ENCODE data around the gene CNIH3. TPM values are rescaled to one million over a fixed set of nuclear protein-coding genes. Genes with fewer than 3 reads are reported as not detected.
"Not testable (repeated sequence)": the region's sequence is repeated elsewhere in the genome, so short reads cannot be mapped to it uniquely, and the experiment has no call there.

CNIH3 gene
- total RNA-seq, 1 donor from 2014 or later: 1.4 TPM

GRCh38 chr1:224684979-224685425 lies 68.9 kb downstream of the CNIH3 start:
- DNase-seq (ENCODE audit: low spot score): no peak
- Mint-ChIP-seq H3K4me3 (no peak overlapping the region), H3K4me1 (ENCODE audit: low read depth) (peaks cover 6% of the 10 kb centered on the region), H3K27me3 (ENCODE audit: insufficient read depth) (peaks cover 6% of the 10 kb centered on the region), H3K27ac (no peak overlapping the region), H3K9me3 (no peaks in the 10 kb centered on the region), H3K36me3 (ENCODE audit: low read depth) (no peaks in the 10 kb centered on the region)
- intact Hi-C loops (cut with micrococcal nuclease): no loop called here

- not testable (repeated sequence) for DNase-seq (ENCODE audit: low spot score); H3K27me3 Mint-ChIP-seq (ENCODE audit: insufficient read depth)
These were observed 70.0 kb downstream of the CNIH3 start for GRCh38 chr1:224686140-224686539.

DNA sequence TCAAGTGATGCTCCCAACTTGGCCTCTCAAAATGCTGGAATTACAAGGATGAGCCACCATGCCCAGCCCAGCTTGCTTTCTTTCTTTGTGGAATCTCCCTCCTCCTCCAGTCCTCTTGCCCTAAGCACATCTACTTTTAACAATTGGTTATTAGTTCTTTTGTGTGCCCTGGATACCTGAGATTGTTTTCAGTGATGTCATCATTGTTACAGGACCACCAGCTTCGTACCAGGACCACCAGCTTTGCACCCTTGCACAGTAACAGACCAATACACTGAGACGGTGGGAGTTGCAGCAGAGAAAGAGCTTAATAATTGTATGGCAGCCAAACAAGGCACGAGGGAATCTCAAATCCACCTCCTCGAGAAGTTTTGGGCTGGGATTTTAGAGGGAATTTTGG lies 71.3 kb downstream of the CNIH3 start:
- H3K36me3 Mint-ChIP-seq (ENCODE audit: low read depth): no peaks in the 10 kb centered on the region
- H3K4me3 Mint-ChIP-seq: no peak overlapping the region
- DNase-seq (ENCODE audit: low spot score): no peak
- H3K27ac Mint-ChIP-seq: no peak overlapping the region
- intact Hi-C loops (cut with micrococcal nuclease): no loop called here
- peaks cover 6% of the 10 kb centered on the region for H3K4me1 Mint-ChIP-seq (ENCODE audit: low read depth)
- H3K27me3 Mint-ChIP-seq (ENCODE audit: insufficient read depth): peaks cover 7% of the 10 kb centered on the region
- H3K9me3 Mint-ChIP-seq: no peaks in the 10 kb centered on the region

More at GRCh38 chr1:224686140-224686539, 70.0 kb downstream of the CNIH3 start:
- H3K9me3 Mint-ChIP-seq; H3K36me3 Mint-ChIP-seq (ENCODE audit: low read depth); H3K4me3 Mint-ChIP-seq; H3K4me1 Mint-ChIP-seq (ENCODE audit: low read depth); intact Hi-C loops (cut with micrococcal nuclease); H3K27ac Mint-ChIP-seq: not testable (repeated sequence)

DNA sequence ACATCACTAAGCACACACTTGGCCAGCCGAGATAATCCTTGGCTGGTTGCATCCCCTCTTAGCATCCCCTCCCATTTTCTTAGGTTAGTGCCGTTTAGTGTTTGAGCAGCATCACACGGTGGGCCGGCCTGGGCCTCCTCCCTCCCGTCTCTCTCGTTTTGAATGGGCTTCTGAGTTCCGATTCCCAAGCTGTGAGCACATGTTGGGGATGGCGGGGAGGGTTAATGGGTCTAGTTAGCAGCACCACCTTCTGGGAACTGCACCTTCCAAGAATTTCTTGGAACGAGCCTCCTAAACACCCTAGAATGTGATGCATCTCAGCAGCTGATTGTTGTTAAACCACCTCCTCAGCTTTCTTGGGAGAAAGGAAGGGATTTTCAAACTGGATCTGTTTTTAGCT lies 73.3 kb downstream of the CNIH3 start:
- no peak for DNase-seq (ENCODE audit: low spot score)
- Mint-ChIP-seq H3K4me3 (no peak overlapping the region), H3K36me3 (ENCODE audit: low read depth) (no peaks in the 10 kb centered on the region), H3K27ac (no peak overlapping the region), H3K27me3 (ENCODE audit: insufficient read depth) (peaks cover 7% of the 10 kb centered on the region), H3K4me1 (ENCODE audit: low read depth) (peaks cover 6% of the 10 kb centered on the region), H3K9me3 (no peaks in the 10 kb centered on the region)
- intact Hi-C loops (cut with micrococcal nuclease): no loop called here

- no peak for DNase-seq (ENCODE audit: low spot score)
- no peaks in the 10 kb centered on the region for H3K9me3 Mint-ChIP-seq
- no peaks in the 10 kb centered on the region for H3K36me3 Mint-ChIP-seq (ENCODE audit: low read depth)
- no peak overlapping the region for H3K27ac Mint-ChIP-seq
- peaks cover 7% of the 10 kb centered on the region for H3K27me3 Mint-ChIP-seq (ENCODE audit: insufficient read depth)
- intact Hi-C loops (cut with micrococcal nuclease): no loop called here
- no peak overlapping the region for H3K4me3 Mint-ChIP-seq
- no peaks in the 10 kb centered on the region for H3K4me1 Mint-ChIP-seq (ENCODE audit: low read depth)
These were observed 74.5 kb downstream of the CNIH3 start for GRCh38 chr1:224690576-224690975.

DNA sequence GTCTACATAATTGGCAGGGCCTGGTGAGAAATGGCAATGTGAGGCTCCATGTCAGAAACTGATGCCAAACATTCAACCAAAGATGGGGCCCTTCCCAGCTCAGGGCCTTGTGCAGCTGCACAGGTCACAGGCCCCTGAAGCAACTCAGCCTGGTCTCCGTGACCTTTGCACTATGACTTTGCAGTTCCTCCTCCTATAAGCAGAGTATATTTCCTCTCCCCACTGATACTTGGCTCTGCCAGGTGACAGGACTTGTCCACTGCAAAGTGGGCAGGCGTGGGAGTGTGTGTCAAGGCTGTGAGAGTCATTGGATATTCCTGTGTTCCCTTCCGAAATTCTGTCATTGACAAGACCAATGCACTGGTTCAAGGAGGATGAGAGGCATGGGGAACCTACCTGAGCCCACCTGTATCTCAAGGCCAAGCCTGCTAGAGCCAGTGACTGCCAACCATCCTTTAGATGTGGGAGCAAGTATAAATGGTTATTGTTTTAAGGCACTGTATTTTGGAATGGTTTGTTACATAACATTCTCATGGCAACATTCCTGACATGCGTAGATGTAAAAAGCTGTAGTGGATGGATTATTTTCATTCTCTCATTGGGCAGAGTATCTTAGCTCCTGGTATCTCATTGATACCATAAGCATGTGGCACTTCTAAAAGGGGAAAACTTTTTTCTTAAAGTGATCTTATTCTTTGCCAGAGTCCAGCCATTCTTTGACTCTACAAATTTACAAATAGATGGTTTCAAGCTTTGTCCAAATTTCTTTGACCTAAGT lies 75.2 kb downstream of the CNIH3 start:
- Mint-ChIP-seq H3K27ac (no peak overlapping the region), H3K4me1 (ENCODE audit: low read depth) (no peaks in the 10 kb centered on the region), H3K9me3 (no peaks in the 10 kb centered on the region), H3K27me3 (ENCODE audit: insufficient read depth) (peaks cover 7% of the 10 kb centered on the region), H3K36me3 (ENCODE audit: low read depth) (no peaks in the 10 kb centered on the region), H3K4me3 (no peak overlapping the region)
- no peak for DNase-seq (ENCODE audit: low spot score)
- intact Hi-C loops (cut with micrococcal nuclease): no loop called here

DNA sequence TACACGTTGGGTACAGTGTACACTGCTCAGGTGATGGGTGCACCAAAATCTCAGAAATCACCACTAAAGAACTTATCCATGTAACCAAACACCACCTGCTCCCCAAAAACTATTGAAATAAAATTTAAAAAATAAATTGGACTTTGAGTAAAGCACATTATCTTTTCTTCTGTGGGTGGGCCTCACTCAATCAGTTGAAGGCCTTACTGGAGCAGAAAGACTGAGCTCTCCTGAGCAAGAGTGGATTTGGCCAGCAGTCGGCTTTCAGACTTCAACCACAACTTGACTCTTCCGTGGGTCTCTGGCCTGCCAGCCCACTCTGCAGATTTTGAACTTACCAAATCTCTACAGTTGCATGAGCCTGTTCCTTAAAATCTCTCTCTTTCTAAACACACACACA lies 78.9 kb downstream of the CNIH3 start:
- no peak overlapping the region for H3K4me3 Mint-ChIP-seq
- no peaks in the 10 kb centered on the region for H3K36me3 Mint-ChIP-seq (ENCODE audit: low read depth)
- no peaks in the 10 kb centered on the region for H3K9me3 Mint-ChIP-seq
- H3K4me1 Mint-ChIP-seq (ENCODE audit: low read depth): no peaks in the 10 kb centered on the region
- H3K27ac Mint-ChIP-seq: no peak overlapping the region
- H3K27me3 Mint-ChIP-seq (ENCODE audit: insufficient read depth): peaks cover 2% of the 10 kb centered on the region
- DNase-seq (ENCODE audit: low spot score): no peak
- intact Hi-C loops (cut with micrococcal nuclease): no loop called here

DNA sequence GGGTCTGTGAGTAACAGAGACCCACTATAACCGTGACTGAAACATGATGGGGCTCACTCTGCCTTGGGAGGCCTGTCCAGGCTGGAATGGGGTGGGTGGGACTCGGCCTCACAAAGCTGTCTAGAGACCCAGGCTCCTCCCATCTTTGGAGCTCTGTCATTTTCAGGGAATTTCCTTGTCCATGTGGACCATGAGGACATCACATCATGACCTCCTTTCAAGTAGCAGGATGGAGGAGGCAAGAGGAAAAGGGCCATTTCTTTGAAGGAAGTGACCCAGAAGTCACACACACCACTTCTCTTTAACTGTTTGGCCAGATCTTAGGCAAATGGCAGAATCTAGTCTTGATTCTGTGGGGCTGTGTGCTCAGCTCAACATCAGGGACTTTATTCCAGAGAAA lies 79.9 kb downstream of the CNIH3 start:
- no peak for DNase-seq (ENCODE audit: low spot score)
- Mint-ChIP-seq H3K4me1 (ENCODE audit: low read depth) (no peaks in the 10 kb centered on the region), H3K9me3 (no peaks in the 10 kb centered on the region), H3K4me3 (no peak overlapping the region), H3K27me3 (ENCODE audit: insufficient read depth) (peaks cover 2% of the 10 kb centered on the region), H3K36me3 (ENCODE audit: low read depth) (no peaks in the 10 kb centered on the region), H3K27ac (no peak overlapping the region)
- intact Hi-C loops (cut with micrococcal nuclease): no loop called here

GRCh38 chr1:224696891-224697765 lies 81.0 kb downstream of the CNIH3 start:
- Mint-ChIP-seq H3K9me3 (no peaks in the 10 kb centered on the region), H3K27ac (no peak overlapping the region), H3K4me1 (ENCODE audit: low read depth) (no peaks in the 10 kb centered on the region), H3K27me3 (ENCODE audit: insufficient read depth) (no peaks in the 10 kb centered on the region), H3K36me3 (ENCODE audit: low read depth) (no peaks in the 10 kb centered on the region), H3K4me3 (no peak overlapping the region)
- intact Hi-C loops (cut with micrococcal nuclease): no loop called here
- DNase-seq (ENCODE audit: low spot score): no peak

DNA sequence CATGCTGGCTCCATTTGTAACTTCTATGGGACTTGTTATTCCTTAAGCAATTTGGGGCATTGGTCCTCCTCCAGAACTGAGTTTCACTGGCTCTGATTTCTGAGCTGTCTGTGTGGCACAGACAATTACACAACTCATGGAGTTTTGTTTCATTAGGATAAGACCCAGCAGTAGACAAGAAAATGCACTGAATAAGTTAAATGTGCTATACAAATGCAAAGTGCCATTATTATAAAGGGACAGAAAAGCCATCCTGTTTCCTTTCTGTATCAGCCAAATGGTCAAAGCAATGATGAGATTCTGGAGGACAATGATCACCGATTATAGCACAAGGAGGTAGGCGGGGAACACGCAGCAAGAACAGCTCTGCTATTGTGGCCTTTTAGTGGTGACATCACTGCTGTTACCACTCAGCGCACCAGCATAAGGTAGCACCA lies 81.9 kb downstream of the CNIH3 start:
- DNase-seq (ENCODE audit: low spot score): no peak
- intact Hi-C loops (cut with micrococcal nuclease): no loop called here
- H3K9me3 Mint-ChIP-seq: no peaks in the 10 kb centered on the region
- no peaks in the 10 kb centered on the region for H3K36me3 Mint-ChIP-seq (ENCODE audit: low read depth)
- no peaks in the 10 kb centered on the region for H3K27me3 Mint-ChIP-seq (ENCODE audit: insufficient read depth)
- no peak overlapping the region for H3K27ac Mint-ChIP-seq
- no peak overlapping the region for H3K4me3 Mint-ChIP-seq
- no peaks in the 10 kb centered on the region for H3K4me1 Mint-ChIP-seq (ENCODE audit: low read depth)

GRCh38 chr1:224700918-224701531 lies 84.9 kb downstream of the CNIH3 start:
- H3K9me3 Mint-ChIP-seq: no peaks in the 10 kb centered on the region
- intact Hi-C loops (cut with micrococcal nuclease): loop anchor here (1.0 kb wide), 1 partner anchor 150 kb away; no protein-coding TSS in a partner anchor

DNA sequence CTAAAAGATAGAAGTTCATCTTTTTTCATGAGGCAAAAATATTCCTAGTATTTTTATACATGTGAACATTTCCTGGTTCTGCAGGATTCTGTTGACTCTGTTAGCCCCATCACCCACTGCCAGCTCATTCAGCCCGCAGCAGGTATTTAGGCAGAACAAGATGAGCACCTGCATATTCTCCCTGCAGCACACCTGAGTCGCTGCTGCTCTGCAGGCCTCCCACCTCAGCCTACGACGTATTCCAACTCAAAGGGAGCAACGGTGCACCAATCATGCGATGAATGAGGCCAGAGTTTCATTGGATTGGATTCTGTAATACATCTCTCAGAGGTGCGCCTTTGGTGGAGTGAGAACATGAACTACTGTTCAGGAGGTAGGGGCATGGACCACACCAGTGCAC lies 87.6 kb downstream of the CNIH3 start:
- intact Hi-C loops (cut with micrococcal nuclease): no loop called here

More at GRCh38 chr1:224700918-224701531, 84.9 kb downstream of the CNIH3 start:
- Mint-ChIP-seq H3K27me3 (ENCODE audit: insufficient read depth) (no peaks in the 10 kb centered on the region), H3K36me3 (ENCODE audit: low read depth) (no peaks in the 10 kb centered on the region), H3K27ac (no peak overlapping the region), H3K4me1 (ENCODE audit: low read depth) (no peaks in the 10 kb centered on the region), H3K4me3 (no peak overlapping the region)
- DNase-seq (ENCODE audit: low spot score): no peak

More for the DNA sequence above, 87.6 kb downstream of the CNIH3 start:
- no peaks in the 10 kb centered on the region for H3K27me3 Mint-ChIP-seq (ENCODE audit: insufficient read depth)
- no peaks in the 10 kb centered on the region for H3K9me3 Mint-ChIP-seq
- no peak overlapping the region for H3K4me3 Mint-ChIP-seq
- peaks cover 9% of the 10 kb centered on the region for H3K4me1 Mint-ChIP-seq (ENCODE audit: low read depth)
- no peak overlapping the region for H3K27ac Mint-ChIP-seq
- no peak for DNase-seq (ENCODE audit: low spot score)
- no peaks in the 10 kb centered on the region for H3K36me3 Mint-ChIP-seq (ENCODE audit: low read depth)

Measured in activated T-helper 1 cell treated with anti-CD3 and anti-CD28 coated beads, Interleukin-12 subunit alpha, Interleukin-12 subunit beta, Interleukin-2, Interleukin-4 antibody, amounts not matched to agents 30 ng/mL and 10 ng/mL and 1 ng/mL, durations not matched to agents 14 hours and 24 hours and 36 hours (primary cell).